ENCODE data around the gene RNF123.

RNF123 gene

DNA sequence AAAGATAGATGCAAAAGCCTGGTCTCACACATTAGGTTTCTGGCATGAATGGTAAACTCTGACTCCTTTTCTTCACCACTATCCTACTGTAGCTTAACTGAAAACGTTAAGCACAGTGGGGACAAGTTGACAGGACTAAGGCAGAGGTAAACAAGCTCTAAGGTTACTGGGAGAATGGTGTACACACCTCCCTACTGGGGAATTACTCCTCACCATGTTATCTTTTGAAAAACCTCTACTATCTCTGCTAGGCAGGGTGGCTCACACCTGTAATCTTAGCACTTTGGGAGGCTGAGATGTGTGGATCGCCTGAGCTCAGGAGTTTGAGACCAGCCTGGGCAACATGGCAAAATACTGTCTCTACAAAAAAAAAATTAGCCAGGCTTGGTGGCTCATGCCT is 67.8 kb downstream of the RNF123 start:
- no peak for DNase-seq

DNA sequence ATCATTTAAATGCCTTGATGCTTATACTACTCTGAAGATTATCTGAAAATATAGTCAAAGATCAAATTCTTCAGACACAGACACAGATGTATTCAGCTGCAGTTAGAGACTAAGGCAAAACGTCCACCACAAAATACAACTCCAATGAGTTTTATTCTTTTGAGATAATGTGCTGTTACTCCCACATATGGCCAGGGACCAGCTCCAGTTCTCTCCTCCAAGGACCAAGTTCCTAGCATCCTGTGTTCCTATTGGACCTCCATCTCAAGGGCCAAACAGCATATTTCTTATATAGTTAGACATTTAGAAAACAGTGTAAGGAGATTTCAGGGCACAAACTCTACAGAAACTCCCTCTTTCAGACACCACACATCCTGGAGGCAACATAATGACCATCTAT is 69.9 kb downstream of the RNF123 start:
- no peak for DNase-seq

DNA sequence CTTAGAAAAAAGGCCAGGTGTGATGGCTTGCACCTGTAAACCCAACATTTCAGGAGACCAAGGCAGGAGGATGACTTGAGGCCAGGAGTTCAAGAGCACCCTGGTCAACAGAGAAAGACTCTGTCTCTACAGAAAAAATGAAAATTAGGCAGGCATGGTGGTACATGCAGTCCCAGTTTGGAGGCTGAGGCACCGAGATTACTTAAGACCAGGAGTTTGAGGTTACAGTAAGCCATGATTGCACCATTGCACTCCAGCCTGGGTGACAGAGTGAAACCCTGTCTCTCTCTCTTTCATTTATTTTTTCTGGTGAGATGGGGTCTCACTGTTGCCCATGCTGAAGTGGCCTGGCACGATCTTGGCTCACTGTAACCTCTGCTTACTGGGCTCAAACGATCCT is 72.3 kb downstream of the RNF123 start:
- no peak for DNase-seq

DNA sequence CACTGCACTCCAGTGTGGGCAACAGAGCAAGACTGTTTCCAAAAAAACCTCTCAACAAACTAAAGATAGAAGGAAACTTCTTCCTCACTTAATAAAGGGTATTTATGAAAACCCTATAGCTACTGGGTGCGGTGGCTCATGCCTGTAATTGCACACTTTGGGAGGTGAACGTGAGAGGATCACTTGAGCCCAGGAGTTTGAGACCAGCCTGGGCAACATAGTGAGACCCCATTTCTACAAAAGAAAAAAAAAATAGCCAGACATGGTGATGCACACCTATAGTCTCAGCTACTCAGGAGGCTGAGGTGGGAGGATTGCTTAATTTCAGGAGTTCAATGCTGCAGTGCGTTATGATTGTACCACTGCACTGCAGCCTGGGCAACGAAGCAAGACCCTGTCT is 74.6 kb downstream of the RNF123 start:
- no peak for DNase-seq

DNA sequence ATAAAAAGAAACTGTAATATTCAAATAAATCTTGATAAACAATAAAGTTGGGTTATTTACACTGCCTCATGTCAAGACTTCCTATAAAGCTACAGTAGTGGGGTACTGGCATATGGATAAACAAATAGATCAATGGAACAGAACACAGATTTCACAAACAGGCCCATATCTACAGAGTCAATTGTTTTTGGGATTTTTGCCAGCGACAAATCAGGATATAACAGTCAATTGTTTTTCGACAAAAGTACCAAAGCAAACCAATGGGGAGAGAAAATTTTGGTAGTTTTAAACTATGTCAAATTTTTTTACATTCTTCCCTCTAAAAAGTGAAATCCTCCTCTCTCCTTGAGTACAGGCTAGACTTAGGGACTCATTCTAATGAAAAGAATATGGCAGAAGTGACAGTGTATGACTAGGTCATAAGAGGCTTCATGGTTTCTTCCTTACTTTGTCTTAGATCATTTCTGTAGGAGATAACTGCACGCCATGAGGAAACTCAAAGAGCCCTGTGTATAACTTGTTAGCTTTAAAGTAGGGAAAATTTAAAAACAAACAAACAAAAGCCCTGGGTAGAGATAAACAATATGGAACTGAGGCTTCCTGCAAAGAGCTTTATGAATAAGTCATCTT is 80.0 kb downstream of the RNF123 start:
- DNase-seq, result no peak

DNA sequence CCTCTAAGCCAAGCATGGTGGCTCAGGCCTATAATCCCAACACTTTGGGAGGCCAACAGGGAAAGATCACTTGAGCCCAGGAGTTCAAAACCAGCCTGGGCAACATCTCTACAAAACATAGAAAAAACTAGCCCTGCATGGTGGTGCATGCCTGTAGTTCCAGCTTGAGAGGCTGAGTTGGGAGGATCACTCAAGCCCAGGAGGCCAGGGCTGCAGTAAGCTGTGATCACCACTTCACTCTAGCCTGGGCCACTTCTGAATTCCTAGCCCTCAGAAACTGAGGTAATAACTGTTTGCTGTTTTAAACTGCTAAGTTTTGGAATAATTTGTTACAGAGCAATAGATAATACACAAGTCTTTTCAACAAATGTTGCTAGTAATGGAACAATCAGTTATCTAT is 80.6 kb downstream of the RNF123 start:
- DNase-seq, result no peak
